ENCODE data around the gene MDN1. TPM values are rescaled to one million over a fixed set of nuclear protein-coding genes. Genes with fewer than 3 reads are reported as not detected.

The MDN1 gene
- polyA plus RNA-seq, 1 of the 3 experiments (the other 2 are of a cell fraction): 8.5 TPM

GRCh38 chr6:89662659-89663223 lies 156.9 kb downstream of the MDN1 start (continued):
- TF ChIP-seq, protein P1, sequence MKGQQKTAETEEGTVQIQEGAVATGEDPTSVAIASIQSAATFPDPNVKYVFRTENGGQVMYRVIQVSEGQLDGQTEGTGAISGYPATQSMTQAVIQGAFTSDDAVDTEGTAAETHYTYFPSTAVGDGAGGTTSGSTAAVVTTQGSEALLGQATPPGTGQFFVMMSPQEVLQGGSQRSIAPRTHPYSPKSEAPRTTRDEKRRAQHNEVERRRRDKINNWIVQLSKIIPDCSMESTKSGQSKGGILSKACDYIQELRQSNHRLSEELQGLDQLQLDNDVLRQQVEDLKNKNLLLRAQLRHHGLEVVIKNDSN (IDR thresholded peaks at IDR 0.05; ENCODE audit: borderline replicate concordance, low read depth): no peak

DNA sequence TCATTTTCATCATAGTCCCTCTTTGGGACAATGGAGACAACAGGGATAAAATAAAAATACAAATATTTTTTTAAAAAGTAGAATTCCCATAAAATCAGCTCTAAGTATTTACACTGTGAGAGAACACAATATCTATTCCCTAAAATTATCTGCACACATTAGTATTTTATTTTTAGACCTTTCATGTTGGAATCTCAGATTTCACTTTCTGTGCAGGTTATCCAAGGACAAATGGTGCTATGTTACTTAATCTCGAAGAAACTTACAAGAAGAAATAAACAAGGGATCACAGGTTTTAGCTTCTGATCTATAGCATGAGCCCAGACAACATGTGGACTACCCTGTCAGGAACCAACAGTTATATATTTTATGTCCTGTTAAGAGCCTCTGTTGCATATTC lies 158.0 kb downstream of the MDN1 start:
- peaks cover 5% of the 10 kb centered on the region for H3F3A ChIP-seq (replicated peaks; ENCODE audit: insufficient read depth)
- no peak overlapping the region for H2AFZ ChIP-seq (ENCODE audit: low read depth)
- TF ChIP-seq JUND (IDR thresholded peaks at IDR 0.05): no peak
- TF ChIP-seq CHD2 (IDR thresholded peaks at IDR 0.05; ENCODE audit: low read length, partially characterized antibody): no peak
- TF ChIP-seq TEAD4 (IDR thresholded peaks at IDR 0.05; ENCODE audit: borderline replicate concordance, insufficient read depth): no peak
- TF ChIP-seq ZBTB33 (IDR thresholded peaks at IDR 0.05; ENCODE audit: borderline replicate concordance, low read depth): no peak
- TF ChIP-seq MEF2A (IDR thresholded peaks at IDR 0.05; ENCODE audit: borderline replicate concordance, low read depth): no peak
- TF ChIP-seq POLR2AphosphoS5 (IDR thresholded peaks at IDR 0.05; ENCODE audit: low read depth, low read length): no peak
- TF ChIP-seq GABPA (IDR thresholded peaks at IDR 0.05; ENCODE audit: low read depth): no peak
- TF ChIP-seq, protein P2, sequence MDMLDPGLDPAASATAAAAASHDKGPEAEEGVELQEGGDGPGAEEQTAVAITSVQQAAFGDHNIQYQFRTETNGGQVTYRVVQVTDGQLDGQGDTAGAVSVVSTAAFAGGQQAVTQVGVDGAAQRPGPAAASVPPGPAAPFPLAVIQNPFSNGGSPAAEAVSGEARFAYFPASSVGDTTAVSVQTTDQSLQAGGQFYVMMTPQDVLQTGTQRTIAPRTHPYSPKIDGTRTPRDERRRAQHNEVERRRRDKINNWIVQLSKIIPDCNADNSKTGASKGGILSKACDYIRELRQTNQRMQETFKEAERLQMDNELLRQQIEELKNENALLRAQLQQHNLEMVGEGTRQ (IDR thresholded peaks at IDR 0.05; ENCODE audit: borderline replicate concordance, low read depth, low read length): no peak
- TF ChIP-seq IRF3 (IDR thresholded peaks at IDR 0.05; ENCODE audit: low read depth, low read length): no peak
- no peak for TF ChIP-seq EP300 (IDR thresholded peaks at IDR 0.05; ENCODE audit: borderline replicate concordance in 1 of 2, low read depth in 1 of 2, low read length in 1 of 2)
- TF ChIP-seq EZH2phosphoT487 (IDR thresholded peaks at IDR 0.05; ENCODE audit: borderline replicate concordance, low read depth): no peak
- TF ChIP-seq SIN3A (IDR thresholded peaks at IDR 0.05; ENCODE audit: borderline replicate concordance, low read depth, low read length): no peak
- TF ChIP-seq REST (IDR thresholded peaks at IDR 0.05; ENCODE audit: low read depth, low read length): no peak
- TF ChIP-seq MXI1 (IDR thresholded peaks at IDR 0.05; ENCODE audit: low read depth, low read length): no peak
- TF ChIP-seq, protein P3, sequence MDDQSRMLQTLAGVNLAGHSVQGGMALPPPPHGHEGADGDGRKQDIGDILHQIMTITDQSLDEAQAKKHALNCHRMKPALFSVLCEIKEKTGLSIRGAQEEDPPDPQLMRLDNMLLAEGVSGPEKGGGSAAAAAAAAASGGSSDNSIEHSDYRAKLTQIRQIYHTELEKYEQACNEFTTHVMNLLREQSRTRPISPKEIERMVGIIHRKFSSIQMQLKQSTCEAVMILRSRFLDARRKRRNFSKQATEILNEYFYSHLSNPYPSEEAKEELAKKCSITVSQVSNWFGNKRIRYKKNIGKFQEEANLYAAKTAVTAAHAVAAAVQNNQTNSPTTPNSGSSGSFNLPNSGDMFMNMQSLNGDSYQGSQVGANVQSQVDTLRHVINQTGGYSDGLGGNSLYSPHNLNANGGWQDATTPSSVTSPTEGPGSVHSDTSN (IDR thresholded peaks at IDR 0.05): no peak
- TF ChIP-seq, protein P4, sequence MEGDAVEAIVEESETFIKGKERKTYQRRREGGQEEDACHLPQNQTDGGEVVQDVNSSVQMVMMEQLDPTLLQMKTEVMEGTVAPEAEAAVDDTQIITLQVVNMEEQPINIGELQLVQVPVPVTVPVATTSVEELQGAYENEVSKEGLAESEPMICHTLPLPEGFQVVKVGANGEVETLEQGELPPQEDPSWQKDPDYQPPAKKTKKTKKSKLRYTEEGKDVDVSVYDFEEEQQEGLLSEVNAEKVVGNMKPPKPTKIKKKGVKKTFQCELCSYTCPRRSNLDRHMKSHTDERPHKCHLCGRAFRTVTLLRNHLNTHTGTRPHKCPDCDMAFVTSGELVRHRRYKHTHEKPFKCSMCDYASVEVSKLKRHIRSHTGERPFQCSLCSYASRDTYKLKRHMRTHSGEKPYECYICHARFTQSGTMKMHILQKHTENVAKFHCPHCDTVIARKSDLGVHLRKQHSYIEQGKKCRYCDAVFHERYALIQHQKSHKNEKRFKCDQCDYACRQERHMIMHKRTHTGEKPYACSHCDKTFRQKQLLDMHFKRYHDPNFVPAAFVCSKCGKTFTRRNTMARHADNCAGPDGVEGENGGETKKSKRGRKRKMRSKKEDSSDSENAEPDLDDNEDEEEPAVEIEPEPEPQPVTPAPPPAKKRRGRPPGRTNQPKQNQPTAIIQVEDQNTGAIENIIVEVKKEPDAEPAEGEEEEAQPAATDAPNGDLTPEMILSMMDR (IDR thresholded peaks at IDR 0.05): no peak
- no peak overlapping the region for H3K4me3 ChIP-seq (ENCODE audit: low read depth in 2 of 2, low read length in 1 of 2)
- no peaks in the 10 kb centered on the region for H3K9me3 ChIP-seq
- no peak overlapping the region for H3K27ac ChIP-seq (ENCODE audit: low read depth in 2 of 2, low read length in 1 of 2)
- no peaks in the 10 kb centered on the region for H3K9me2 ChIP-seq
- H3K4me1 ChIP-seq (ENCODE audit: control insufficient read depth in 1 of 2, insufficient read depth in 2 of 2, low read depth in 1 of 2, low read length in 1 of 2): no peaks in the 10 kb centered on the region
- H3K27me3 ChIP-seq (ENCODE audit: insufficient read depth): no peaks in the 10 kb centered on the region
- H3K4me2 ChIP-seq: no peak overlapping the region
- no peaks in the 10 kb centered on the region for H3K79me2 ChIP-seq (ENCODE audit: insufficient read depth)
- POLR2A ChIA-PET: no interaction called here
- no peaks in the 10 kb centered on the region for H4K20me1 ChIP-seq (ENCODE audit: insufficient read depth)
- H3K36me3 ChIP-seq (replicated peaks in 1 of 2; ENCODE audit: control insufficient read depth in 1 of 2, insufficient read depth in 2 of 2, low read length in 1 of 2): peaks cover 38 to 62% of the 10 kb centered on the region in 2 experiments
- WGBS (ENCODE audit: low lambda C conversion rate): 92% methylated on average over 1 of the region's 1 CpG
- no peak overlapping the region for H3K9ac ChIP-seq
- CTCF ChIA-PET: interaction anchor here (1.2 kb wide), 1 partner anchor 289 kb away, joined by 3 read pairs; no protein-coding TSS in a partner anchor
- no peak for DNase-seq

Data from SK-N-SH (cell line).